GM21786 (cell line): ENCODE measurements around the gene SIK3.

Experiments
- ATAC-seq: cut with Tn5 transposase; IDR thresholded peaks from one replicate; pipeline ENCODE4 v1.9.1; 2021; ENCODE audit not compliant: unreplicated experiment

The SIK3 gene

GRCh38 chr11:117010808-117011540 lies 87.3 kb downstream of the SIK3 start:
- ATAC-seq = no peak

DNA sequence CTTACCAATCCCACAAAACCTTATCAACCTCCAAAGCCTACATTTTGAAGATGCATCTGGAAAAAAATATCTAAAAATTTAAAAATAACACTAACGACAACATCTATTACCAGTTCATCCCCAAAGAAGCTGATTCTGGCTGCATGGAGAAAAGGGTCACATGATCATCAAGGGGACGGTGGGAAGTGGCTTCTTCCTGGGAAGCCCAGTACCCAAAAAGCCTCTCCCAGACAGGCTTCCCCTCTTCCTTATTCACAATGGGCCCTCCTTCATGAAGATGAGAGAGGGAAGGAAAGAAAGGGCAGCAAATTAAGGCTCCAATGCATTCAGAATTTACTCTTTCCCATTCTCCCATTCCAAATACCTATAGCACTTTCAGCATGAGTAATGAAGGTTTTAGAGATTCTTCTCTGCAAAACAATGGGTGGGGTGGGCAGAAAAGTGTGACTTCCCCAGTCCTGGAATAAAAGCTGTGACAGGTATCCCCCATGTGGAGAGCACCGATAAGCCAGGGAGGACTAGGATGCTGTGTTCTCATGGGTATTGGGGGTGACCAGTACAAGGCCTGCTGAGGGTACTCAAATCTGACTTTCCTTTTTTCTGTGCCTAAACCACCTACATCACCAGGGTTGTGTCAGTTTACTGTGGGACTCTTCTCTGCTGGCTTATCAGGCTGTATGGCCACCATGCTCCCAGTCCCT lies 88.2 kb downstream of the SIK3 start:
- ATAC-seq = no peak

DNA sequence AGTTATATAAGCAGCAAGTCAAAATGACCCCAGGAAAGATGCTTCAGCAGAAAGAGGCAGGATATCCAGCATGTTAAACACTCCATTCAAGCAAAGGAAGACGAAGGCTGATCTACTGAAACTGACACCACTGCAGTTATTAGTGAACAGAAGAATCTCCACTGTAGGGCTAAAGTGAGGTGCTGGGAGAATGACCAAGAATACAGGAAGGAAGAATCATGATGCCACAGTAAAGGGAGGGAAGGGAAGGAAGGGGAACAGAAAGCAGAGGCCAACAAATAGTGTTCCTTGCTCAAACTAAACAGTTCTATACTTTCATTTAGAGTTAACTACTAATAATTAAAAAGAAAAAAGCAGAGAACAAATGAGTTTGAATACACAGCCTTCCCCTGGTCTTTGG lies 92.5 kb downstream of the SIK3 start:
- no peak for ATAC-seq

DNA sequence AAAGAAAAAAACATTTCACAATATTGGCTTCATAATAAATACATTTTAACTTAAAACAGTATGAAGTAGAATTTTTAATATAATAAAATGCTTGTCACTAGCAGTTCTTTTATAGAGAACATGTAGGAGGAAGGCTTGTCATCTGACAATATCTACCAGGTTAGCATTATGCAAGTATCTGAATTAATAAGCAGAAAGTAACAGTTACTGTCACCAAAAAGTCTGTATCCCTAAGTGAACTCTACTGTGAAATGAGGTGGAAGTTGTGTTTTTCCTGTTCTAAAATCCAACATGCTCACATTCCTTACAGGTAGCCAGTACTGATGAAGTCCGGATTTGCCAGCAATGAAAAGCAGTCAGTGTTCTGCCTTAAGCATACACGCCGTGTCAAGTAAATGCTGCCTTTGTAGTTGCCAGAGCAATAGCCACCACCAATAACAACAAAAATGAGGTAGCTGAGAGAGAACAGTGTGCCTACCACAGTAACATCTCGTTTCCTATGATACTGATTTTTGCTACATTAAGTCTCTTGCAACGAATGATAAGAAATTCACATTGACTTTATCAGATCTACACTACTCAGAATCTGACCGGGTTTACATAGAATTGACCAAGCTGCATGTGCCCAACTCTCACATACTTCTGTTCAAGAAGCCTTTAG lies 95.5 kb downstream of the SIK3 start:
- no peak for ATAC-seq

- ATAC-seq = no peak
Observed at GRCh38 chr11:117000014-117000737, 98.1 kb downstream of the SIK3 start.

DNA sequence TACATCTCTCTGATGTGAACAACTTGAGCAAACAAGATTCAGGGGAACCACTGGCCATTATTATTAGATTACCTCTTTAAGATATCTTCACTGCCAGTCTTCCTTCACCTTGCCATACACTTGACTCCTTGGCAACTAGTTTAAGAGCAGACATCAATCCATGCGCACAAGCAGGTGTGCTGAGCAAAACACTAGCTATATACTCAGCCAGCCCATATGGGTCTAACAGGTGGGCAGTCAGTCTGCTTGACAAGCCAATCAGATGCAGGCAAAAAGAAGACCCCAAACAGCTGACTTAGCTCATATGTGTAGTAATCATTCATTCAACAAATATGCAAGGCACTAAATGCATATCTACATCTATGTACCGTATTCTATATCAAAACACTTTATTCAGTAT lies 101.2 kb downstream of the SIK3 start:
- no peak for ATAC-seq

GRCh38 chr11:116994195-116994594 lies 104.0 kb downstream of the SIK3 start:
- no peak for ATAC-seq

DNA sequence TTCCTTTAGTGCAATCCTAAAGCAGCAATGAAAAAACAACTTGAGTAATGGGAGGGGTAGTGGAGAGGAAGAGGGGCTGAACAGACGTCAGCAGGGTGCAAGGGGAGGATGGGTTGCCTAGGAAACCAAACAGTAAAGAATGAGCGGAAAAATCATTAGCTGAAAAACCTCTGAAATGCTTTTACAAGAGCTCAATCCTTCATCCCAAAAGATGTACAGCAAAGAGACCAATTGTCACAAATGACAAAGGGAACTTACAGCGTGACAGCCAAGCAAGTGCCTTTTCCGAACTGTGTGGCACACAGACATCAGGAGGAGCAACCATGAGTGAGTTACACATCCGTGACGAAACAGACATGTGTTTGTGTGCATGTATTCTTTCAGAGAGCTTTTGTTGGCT lies 104.6 kb downstream of the SIK3 start:
- no peak for ATAC-seq

- no peak for ATAC-seq
Observed at GRCh38 chr11:116991491-116991890, 106.7 kb downstream of the SIK3 start.

GRCh38 chr11:116990811-116991210 lies 107.4 kb downstream of the SIK3 start:
- no peak for ATAC-seq

DNA sequence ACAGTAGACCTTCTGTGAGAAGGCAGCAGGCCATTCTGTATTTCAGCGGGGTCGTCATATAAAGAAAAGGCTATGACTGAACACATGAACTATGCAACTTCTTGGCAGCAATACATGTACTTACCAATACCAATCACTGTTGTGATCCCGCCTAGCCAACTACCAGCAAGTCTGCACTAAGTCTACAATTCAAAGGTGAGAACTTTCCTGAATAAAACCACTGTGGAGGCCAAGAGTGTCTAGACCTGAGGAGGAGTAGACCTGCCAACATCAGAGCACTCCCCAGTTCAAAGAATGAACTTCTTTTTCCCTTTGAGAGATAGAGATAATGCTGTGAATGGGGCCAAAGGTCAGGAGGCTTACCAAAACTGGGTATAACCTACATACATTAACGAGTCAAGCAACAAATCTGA lies 108.2 kb downstream of the SIK3 start:
- ATAC-seq = no peak

GRCh38 chr11:116989184-116989583 lies 109.0 kb downstream of the SIK3 start:
- ATAC-seq = no peak

DNA sequence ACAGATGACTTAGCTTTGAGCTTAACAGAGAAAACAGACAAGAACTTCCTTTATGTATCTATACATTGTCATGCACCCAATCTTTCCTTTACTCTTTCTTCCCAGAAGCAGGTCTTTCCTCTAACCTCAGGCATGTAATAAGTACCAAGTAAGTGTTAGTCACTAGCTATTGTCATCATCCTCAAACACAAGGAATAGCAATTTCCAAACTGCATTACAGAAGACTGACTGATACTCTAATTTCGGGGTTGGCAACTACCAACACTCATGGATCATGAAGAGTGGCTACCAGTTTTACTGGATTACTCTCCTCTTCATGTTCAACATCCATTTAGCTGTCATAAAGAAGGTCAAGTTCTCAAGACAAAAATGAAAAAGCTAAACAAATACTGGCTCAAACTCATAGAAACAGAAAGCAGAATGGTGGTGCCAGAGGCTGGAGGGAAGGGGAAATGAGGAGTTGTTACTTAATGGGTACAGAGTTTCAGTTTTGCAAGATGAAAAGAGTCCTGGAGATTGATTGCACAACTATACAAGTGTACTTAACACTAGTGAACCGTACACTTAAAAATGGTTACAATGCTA lies 111.6 kb downstream of the SIK3 start:
- no peak for ATAC-seq

GRCh38 chr11:116984589-116984988 lies 113.6 kb downstream of the SIK3 start:
- no peak for ATAC-seq

GRCh38 chr11:116984186-116984585 lies 114.0 kb downstream of the SIK3 start:
- ATAC-seq = no peak

DNA sequence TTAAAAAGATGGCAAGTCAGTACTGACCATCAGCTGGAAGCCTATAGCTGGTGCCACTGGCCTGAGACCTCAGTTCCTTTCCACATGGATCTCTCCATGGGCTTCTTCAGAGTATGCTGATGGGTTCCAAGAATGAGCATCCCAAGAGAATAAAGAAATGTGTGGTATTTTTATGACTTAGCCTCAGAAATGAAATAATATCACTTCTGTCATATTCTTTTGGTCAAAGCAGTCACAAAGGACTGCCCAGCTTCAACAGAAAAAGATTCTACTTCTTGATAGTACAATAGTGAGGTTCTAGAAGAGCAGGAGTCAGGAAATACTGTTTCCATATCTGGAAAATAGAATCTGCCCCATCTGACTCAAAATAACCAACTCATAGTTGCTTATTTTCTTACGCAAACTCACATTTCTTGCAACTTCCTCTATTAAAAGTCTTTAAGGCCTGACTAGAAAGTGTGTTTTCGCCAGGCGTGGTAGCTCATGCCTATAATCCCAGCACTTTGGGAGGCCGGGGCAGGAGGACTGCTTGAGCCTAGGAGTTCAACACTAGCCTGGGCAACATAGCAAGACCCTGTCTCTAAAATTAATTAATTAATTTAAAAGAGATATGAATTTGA lies 116.9 kb downstream of the SIK3 start:
- ATAC-seq = no peak

DNA sequence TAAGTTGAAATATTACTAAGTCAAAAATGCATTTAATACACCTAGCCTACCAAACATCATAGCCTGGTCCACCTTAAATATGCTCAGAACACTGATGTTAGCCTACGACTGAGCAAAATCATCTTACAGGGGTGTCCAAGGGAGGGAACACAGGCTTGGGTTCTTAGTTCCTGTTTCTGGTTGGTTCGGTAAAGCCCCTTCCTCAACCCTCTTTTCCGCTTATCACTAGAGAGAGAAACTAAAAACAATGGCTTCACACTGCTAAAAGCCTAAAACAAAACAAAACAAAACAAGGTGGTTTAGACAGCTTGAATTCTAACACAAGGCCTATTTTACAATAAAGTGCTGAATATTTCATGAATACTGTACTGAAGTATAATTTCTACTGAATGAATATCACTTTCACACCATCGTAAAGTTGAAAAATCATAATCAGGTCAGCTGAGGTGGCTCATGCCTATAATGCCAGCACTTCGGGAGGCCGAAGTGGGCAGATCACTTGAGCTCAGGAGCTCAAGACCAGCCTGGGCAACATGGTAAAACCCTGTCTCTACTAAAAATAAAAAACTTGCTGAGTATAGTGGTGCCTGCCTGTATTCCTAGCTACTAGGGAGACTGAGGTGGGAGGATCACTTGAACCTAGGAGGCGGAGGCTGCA lies 118.0 kb downstream of the SIK3 start:
- ATAC-seq = peak; percentile 95

DNA sequence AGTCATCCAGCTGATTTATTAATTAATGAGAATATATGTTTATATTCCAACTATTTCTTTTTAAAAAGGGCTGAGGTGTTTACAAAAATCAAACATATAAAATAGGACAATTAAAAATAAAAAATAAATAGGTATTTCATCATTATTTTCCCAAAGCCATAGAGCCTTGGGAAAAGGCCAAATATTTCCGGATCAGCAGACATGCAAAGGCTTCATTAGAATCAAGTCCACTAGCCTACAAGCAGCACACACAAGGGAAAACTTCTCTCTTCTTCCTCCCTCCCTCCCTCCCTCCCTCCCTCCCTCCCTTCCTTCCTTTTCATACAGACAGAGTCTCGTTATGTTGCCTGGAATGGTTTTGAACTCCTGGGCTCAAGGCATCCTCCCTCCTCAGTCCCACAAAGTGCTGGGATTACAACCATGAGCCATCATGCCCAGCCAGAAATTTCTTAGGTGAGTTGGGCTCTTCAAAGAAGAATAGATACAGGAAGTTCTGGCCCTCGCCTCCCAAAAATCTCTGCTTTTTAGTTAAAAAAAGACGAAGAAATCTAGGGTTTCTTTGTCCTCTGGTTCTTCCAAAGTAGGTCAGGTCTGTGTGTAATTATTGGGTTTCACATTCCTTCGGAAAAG lies 121.2 kb downstream of the SIK3 start:
- no peak for ATAC-seq

GRCh38 chr11:116975661-116976060 lies 122.6 kb downstream of the SIK3 start:
- no peak for ATAC-seq

- ATAC-seq = no peak
Observed at GRCh38 chr11:116973270-116973669, 125.0 kb downstream of the SIK3 start.
